Neural crest cell (in vitro differentiated cells): ENCODE data around the gene UNC5A. TPM values are rescaled to one million over a fixed set of nuclear protein-coding genes. Genes with fewer than 3 reads are reported as not detected.

ENCODE experiments used
- DNase-seq: peaks from one replicate; pipeline ENCODE4 v3.0.0; 2021; ENCODE audit warnings: low read depth, mixed read lengths, low spot score
- H3K27ac Mint-ChIP-seq: one replicate; pipeline ENCODE4 v1.8.0; 2021; ENCODE audit warnings: mild to moderate bottlenecking, mixed read lengths; ENCODE audit not compliant: unreplicated experiment
- H3K27me3 Mint-ChIP-seq: 2 replicates; pipeline ENCODE4 v1.8.0; 2021; ENCODE audit warnings: low read depth, mild to moderate bottlenecking, mixed read lengths
- H3K36me3 Mint-ChIP-seq: 2 replicates; pipeline ENCODE4 v1.8.0; 2021; ENCODE audit warnings: low read depth, mild to moderate bottlenecking, mixed read lengths
- H3K4me1 Mint-ChIP-seq: 2 replicates; pipeline ENCODE4 v1.8.0; 2021; ENCODE audit warnings: mixed read lengths
- H3K4me3 Mint-ChIP-seq: one replicate; pipeline ENCODE4 v1.8.0; 2021; ENCODE audit warnings: mild to moderate bottlenecking, mixed read lengths
- H3K9me3 Mint-ChIP-seq: 2 replicates; pipeline ENCODE4 v1.8.0; 2021; ENCODE audit warnings: mixed read lengths
- total RNA-seq: library from RNA; stranded (reverse); gene quantifications from 2 replicates; pipeline ENCODE4 v1.2.1, GENCODE V29; 2021
- TF ChIP-seq, protein P1 (sequence below): fragments of 200-600 bp; sonication (generic); conservative IDR thresholded peaks from 2 replicates; pipeline ENCODE4 v1.5.0; 2021; ENCODE audit warnings: antibody characterized with exemption, mild to moderate bottlenecking

The UNC5A gene
- total RNA-seq, 1 donor from 2014 or later: 0.70 TPM

- TF ChIP-seq, protein P1, sequence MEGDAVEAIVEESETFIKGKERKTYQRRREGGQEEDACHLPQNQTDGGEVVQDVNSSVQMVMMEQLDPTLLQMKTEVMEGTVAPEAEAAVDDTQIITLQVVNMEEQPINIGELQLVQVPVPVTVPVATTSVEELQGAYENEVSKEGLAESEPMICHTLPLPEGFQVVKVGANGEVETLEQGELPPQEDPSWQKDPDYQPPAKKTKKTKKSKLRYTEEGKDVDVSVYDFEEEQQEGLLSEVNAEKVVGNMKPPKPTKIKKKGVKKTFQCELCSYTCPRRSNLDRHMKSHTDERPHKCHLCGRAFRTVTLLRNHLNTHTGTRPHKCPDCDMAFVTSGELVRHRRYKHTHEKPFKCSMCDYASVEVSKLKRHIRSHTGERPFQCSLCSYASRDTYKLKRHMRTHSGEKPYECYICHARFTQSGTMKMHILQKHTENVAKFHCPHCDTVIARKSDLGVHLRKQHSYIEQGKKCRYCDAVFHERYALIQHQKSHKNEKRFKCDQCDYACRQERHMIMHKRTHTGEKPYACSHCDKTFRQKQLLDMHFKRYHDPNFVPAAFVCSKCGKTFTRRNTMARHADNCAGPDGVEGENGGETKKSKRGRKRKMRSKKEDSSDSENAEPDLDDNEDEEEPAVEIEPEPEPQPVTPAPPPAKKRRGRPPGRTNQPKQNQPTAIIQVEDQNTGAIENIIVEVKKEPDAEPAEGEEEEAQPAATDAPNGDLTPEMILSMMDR: no peak
- Mint-ChIP-seq H3K36me3 (no peaks in the 10 kb centered on the region), H3K9me3 (no peaks in the 10 kb centered on the region), H3K27me3 (peaks cover 73% of the 10 kb centered on the region), H3K4me3 (no peak overlapping the region), H3K4me1 (peaks cover 9% of the 10 kb centered on the region), H3K27ac (no peak overlapping the region)
- no peak for DNase-seq
These were observed 4.2 kb upstream of the UNC5A start for GRCh38 chr5:176806137-176806536.

DNA sequence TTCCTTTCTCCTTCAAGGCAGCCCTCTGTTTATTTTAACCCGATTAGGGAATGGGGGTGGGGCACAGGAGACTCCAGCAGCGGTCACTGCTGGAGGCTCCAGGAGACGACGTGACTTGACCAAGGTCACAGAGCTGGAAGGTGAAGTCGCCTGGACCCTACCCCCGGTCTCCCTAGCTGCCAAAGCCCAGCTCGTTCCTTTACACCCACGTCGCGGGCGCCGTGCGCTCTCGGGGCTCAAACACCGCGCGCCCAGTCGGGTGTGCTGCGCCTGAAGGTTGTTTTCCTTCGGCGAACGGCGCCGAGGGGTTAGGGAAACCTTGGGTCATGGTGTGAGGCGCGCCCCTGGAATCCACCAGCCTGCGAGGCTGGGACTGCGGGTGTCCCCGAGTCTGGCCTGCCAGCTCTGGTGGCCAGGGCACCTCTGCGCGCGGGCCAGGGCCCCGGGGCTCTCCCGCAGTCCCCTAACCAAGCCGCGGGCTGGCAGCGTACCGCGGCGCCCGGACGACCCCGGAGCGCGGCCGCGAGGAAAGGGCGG is 747 bp upstream of the UNC5A start:
- peak overlapping the region; percentile 83 for H3K4me3 Mint-ChIP-seq

GRCh38 chr5:176810687-176811501 is 535 bp downstream of the UNC5A start:
- no peak overlapping the region for H3K27ac Mint-ChIP-seq
- no peak for DNase-seq

More for the DNA sequence above, 747 bp upstream of the UNC5A start:
- peaks cover 14% of the 10 kb centered on the region for H3K4me1 Mint-ChIP-seq
- peaks cover 89% of the 10 kb centered on the region for H3K27me3 Mint-ChIP-seq
- no peaks in the 10 kb centered on the region for H3K9me3 Mint-ChIP-seq
- no peak overlapping the region for H3K27ac Mint-ChIP-seq
- TF ChIP-seq, protein P1: no peak
- H3K36me3 Mint-ChIP-seq: no peaks in the 10 kb centered on the region
- DNase-seq: no peak

GRCh38 chr5:176812269-176813259 is 2.2 kb downstream of the UNC5A start:
- peak; percentile 73 for DNase-seq
- H3K4me3 Mint-ChIP-seq: peak overlapping the region; percentile 66
- H3K9me3 Mint-ChIP-seq: no peaks in the 10 kb centered on the region
- H3K4me1 Mint-ChIP-seq: peaks cover 14% of the 10 kb centered on the region
- peaks cover 86% of the 10 kb centered on the region for H3K27me3 Mint-ChIP-seq
- TF ChIP-seq, protein P1: peak; percentile 69
- no peaks in the 10 kb centered on the region for H3K36me3 Mint-ChIP-seq
- H3K27ac Mint-ChIP-seq: no peak overlapping the region

More at GRCh38 chr5:176810687-176811501, 535 bp downstream of the UNC5A start:
- Mint-ChIP-seq H3K9me3 (no peaks in the 10 kb centered on the region), H3K27me3 (peaks cover 89% of the 10 kb centered on the region), H3K4me1 (peaks cover 14% of the 10 kb centered on the region), H3K4me3 (peak overlapping the region; percentile 80), H3K36me3 (no peaks in the 10 kb centered on the region)
- TF ChIP-seq, protein P1: no peak
